GM21367 (cell line): ENCODE results near the gene CAVIN3.

Experiments used
- ATAC-seq: cut with Tn5 transposase; IDR thresholded peaks from one replicate; pipeline ENCODE4 v1.9.1; 2021; ENCODE audit not compliant: unreplicated experiment

Gene CAVIN3

DNA sequence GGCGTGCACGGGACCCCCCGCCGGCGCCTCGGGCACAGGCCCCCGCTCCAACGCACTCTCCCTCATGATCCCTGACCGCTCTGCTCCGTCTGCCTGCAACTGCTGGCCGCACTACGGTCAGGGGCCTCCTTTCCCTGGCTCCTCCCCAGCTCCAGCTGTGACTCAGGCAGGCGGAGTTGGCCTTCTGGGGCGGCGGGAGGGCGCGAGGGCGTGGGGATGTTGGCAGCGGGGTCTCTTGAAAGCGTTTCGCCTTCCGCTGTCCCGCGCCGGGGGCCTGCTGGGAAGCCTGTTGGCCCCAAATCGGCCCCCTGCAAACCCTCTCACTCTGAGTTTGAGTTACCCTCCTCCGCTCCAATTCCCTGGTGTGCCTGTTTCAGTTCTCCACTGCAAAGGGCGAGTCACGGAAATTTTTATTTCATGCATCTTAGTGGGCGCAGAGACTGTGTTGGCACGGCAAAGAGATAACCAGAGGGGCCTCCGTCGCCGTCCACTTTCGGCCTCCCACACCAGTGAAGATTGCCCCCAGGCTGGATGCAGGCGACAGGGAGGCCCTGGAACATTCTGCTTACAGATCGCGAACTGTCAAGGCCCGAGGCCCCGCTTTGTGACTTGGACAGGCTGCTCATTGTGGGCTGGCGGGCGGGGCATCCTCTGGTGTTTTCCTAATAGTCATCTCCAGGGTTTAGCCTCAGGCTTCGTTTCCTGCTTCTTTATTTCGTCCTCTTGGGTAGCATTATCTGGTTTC lies at the start of gene CAVIN3:
CAVIN3 (minus strand) TSS at position 91 of the 745 bp plus-strand sequence; CDS start at position 66, 25 bp downstream.
- ATAC-seq, result peak; percentile 39

GRCh38 chr11:6365659-6366058 lies 45.4 kb upstream of the CAVIN3 start:
- no peak for ATAC-seq

DNA sequence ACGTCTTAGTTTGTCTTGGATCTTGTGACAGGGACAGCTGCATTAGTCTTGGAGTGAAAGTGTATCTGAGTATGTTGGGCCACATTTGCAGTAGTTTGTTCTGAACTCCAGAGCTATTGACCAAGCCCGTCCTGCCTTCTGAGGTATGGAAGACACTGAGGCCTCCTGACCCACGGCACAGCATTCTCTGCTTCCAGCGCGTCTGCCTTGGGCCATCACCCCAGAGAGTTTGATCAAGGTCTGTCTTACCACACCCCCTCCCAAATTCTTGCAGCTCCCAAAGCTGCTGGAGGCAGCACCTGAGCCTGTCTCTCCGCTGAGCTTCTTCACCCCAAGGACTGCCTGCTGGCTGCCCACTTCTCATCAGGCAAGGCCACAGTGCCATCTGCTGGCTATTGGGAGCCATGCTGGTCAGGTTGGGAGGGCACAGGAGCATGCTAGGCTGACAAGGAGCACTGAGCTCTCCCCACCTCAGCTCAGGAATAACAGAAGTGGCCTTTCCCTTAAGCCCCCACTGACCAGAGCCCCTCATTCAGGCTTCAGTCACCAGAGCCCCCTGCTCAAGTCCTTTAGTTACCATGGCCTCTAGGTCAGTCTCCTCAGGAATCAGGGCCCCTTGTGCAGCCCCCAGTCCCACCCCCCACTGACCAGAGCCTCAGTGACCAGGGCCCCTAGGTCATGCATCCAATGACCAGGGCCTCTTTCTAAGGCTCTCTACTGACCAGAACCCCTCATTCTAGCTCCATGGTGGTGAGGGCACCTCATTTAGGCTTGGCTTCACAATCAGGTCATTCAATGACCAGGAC lies 42.8 kb upstream of the CAVIN3 start:
- ATAC-seq, result peak; percentile 83

DNA sequence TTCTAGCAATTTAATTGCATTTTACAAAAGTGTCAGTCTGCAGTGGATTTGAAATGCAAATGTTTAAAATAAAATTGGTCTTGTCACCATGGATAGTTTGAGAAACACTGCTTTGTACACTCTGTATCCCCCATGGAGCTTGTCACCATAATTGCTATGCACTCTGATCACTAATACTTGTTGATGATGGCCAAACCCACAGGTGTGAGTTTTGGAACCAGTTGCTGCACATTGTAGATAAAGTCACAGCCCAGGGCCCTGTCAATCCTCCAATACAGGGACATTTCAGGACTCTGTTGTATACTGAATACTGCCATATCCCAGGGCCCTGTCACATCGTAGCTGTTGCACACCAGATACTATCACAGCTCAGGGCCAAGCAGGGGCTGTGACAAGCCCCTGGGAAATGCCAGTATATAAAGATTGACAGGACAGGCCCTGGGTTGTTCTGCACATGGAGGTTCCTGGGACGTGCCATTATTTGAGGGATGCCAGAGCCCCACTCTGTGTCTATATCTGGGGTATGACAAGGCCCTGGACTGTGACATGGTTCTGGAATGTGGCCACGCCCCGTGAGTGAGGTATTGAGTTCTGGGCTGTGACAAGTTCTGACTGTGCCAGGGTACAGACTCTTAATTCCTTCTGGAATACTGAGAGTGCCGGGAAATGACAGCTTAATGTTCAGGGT lies 42.0 kb upstream of the CAVIN3 start:
- ATAC-seq, result no peak

DNA sequence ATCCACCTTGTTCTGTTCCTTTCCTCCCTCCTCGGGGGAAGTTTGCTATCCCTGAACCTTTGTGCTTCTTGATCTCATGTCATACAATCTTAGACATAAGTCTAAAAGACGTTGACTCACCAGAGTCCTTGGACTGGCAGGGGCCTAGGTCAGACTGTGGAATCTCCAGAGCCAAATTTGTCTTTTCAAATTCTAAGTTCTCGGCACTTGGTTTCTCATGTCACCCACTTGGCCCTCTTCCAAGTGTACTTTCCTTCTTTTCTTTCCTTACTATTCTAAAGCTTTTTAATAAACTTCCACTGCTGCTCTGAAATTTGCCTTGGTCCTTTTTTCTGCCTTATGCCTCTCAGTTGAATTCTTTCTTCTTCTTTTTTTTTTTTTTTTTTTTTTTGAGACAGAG lies 39.9 kb upstream of the CAVIN3 start:
- ATAC-seq, result no peak

DNA sequence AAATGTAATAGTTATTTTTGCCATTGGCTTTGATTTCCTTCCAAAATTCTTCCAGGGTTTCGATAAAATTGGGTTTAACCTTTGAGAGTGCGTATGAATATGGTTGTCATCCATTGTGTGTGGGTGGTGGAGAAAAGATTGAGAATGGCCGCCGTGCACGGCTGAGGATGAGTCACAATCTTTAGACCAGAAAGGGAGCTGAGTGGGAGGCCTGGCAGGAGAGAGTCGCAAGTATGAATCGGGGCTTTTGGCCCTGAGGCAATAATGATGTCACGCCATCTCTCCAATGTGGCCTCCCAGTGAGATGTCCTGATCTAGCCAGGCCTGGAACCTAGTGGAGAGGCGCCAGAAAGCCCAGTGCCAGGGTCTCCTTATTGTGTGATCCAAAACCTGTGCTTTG lies 36.9 kb upstream of the CAVIN3 start:
- ATAC-seq, result no peak

DNA sequence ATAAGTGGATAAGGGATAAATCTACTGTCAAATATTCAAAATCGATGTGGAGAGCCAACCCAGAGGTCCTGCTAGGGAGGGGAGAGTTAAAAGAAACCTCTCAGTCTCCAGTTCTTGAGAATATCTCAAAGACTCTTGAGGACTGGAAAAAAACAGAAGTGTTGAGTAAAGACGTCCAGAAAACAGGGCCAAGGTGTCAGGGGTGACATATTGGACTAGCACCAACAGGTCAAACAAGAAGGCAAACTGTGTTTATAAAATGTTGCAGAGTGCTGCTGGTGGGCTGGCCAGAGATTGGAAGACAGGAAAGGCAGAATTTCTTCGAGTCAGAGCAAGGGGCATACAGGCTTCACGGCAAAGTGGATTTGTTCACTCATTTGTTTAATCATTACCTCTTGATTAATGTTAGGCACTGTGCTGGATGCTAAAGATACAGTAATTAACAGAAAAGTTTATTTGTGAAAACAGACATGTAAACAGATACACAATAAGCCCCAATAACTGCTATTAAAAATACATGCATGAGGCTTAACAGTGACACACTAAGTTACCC lies 36.3 kb upstream of the CAVIN3 start:
- no peak for ATAC-seq

GRCh38 chr11:6354651-6355485 lies 34.6 kb upstream of the CAVIN3 start:
- no peak for ATAC-seq

- ATAC-seq, result peak; percentile 62
These were observed 33.2 kb upstream of the CAVIN3 start for GRCh38 chr11:6353367-6353987.

DNA sequence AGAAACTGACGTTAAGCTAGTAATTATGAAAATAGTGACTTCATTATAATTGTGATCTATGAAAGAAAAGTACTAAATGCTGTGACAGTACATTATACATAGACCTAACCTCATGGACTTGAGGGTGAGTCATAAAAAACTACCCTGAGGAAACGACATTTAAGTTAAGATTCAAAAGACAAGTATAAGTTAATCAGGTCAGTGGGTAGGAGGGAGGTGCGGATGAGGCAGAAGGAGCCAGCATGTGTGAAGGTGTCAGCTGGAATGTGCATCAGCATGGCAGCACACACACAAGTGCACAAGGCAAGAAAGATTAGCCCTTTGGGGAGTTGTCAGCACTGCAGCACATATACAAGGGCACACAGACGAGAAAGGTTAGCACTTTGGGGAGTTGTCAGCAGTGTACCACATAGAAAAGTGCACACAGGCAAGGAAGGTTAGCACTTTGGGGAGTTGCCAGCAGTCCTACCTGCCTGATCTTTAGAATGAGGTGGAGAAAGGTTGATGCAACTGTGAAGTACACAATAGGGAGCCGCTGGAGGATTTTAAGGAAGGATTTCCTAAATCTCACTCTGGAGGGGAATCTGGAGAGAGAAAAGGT lies 31.6 kb upstream of the CAVIN3 start:
- ATAC-seq, result no peak

GRCh38 chr11:6350486-6350885 lies 30.2 kb upstream of the CAVIN3 start:
- no peak for ATAC-seq

GRCh38 chr11:6350043-6350442 lies 29.7 kb upstream of the CAVIN3 start:
- no peak for ATAC-seq

DNA sequence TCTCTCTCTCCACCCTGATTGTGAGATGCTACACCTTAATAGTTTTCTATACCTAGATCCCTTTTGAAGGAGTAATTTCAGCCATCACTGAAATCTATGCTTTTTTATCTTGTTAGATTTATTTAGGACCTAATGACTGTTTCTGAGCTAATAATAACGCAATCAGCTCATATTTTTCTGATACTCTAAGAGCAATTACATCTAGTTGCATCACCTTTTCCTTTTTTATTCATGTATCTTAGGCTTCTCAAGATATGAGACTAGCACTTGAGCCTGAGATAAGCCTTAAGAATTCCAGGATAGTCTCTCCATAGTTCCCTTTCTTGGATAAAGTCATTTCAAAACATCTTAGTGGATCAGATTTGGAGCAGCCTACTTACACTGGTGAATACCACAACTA lies 25.1 kb upstream of the CAVIN3 start:
- ATAC-seq, result no peak

GRCh38 chr11:6336293-6336692 lies 16.0 kb upstream of the CAVIN3 start:
- ATAC-seq, result no peak

- no peak for ATAC-seq
These were observed 14.5 kb upstream of the CAVIN3 start for GRCh38 chr11:6334806-6335205.

- no peak for ATAC-seq
These were observed 12.8 kb upstream of the CAVIN3 start for GRCh38 chr11:6333095-6333494.

DNA sequence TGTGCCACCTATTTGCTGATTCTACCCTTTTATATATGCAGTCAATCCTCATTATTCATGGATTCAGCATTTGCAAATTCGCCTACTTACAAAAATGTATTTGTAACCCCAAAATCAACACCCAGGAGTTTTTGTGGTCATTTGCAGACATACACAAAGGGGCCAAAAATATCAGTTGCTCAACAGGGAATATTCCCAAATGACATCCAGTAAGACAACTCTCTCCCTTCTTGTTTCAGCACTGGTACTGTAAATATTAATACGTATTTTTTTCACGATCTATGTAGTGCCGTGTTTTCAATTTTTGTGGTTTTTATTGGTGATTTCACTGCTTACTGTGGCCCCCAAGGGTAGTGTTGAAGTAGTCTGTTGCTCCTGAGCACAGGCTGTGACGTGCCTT lies 11.8 kb upstream of the CAVIN3 start:
- no peak for ATAC-seq

DNA sequence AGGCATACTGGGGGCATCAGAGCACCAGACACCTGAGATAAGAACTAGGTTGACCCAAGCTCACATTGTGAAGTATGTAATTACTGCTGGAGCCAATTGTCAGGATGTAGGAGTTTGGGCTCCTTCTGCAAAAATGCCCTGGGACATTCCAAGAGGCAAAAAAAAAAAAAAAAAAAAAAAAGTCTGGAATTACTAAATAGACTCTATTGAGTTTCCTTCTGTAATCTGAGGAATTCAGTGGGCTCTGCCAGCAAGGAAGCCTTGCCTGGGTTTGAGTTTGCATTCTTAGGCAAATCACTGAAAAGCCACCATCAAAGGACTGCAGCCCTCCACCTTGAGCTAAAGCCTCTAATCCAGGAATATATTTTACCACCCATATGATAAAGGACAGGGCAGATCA lies 8.0 kb upstream of the CAVIN3 start:
- no peak for ATAC-seq

DNA sequence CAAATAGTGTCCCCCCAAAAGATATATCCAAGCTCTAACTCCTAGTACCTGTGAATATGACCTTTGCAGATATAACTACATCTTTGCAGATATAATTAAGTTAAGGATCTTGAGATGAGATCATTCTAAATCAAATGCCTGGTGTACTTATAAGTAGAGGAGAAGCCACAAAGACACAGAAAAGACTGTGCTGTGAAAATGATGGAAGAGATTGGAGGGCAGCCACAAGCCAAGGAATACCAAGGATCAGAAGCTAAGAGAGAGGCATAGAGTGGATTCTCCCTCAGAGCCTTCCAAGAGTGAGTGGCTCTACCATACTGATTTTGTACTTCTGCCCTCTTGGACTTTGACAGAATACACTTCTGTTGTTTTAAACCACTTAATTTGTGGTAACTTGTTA lies 7.5 kb upstream of the CAVIN3 start:
- ATAC-seq, result no peak

- no peak for ATAC-seq
These were observed 6.7 kb upstream of the CAVIN3 start for GRCh38 chr11:6326985-6327384.
